HG03280 (cell line): ENCODE results near the gene HMCN2.
"Not testable (repeated sequence)": the region's sequence is repeated elsewhere in the genome, so short reads cannot be mapped to it uniquely, and the experiment has no call there.

ENCODE experiments used
- ATAC-seq: cut with Tn5 transposase; IDR thresholded peaks from one replicate; pipeline ENCODE4 v1.9.1; 2021; ENCODE audit warnings: mild to moderate bottlenecking, moderate library complexity; ENCODE audit not compliant: unreplicated experiment

The HMCN2 gene

DNA sequence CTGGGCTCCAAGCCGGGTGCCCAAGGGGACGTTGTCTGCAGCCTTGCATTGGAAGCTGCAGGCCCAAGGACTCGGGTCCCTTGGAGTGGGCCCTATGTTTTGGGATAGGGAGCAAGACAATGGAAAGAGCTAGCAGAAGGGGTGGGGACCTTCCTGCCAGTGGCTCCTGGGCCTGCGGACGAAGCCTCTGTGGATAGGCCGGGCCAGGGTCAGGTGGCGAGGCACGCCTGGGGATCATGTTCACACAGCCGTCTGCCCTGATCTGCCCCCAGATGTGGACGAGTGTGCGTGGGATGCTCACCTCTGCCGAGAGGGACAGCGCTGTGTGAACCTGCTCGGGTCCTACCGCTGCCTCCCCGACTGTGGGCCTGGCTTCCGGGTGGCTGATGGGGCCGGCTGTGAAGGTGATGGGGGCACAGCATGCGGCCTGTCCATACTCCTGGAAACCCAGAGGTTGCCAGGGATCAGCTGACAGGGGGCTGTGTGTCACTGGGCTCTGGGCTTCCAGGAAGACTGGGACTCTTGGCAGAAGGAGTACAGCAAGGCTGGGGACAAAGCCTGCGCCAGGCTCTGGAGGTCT lies 162.6 kb downstream of the HMCN2 start:
- no peak for ATAC-seq

DNA sequence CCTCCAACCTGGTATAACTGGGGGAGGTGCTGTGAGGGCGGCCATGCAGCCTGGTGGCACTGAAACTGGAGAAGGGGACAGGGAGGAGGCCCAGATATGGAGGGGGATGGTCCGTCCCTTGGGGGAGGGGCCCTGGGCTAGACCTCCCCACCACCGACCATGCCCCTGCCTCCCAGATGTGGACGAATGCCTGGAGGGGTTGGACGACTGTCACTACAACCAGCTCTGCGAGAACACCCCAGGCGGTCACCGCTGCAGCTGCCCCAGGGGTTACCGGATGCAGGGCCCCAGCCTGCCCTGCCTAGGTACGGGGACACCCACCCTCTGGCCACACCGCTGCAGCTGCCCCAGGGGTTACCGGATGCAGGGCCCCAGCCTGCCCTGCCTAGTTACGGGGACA lies 163.8 kb downstream of the HMCN2 start:
- ATAC-seq, result no peak

DNA sequence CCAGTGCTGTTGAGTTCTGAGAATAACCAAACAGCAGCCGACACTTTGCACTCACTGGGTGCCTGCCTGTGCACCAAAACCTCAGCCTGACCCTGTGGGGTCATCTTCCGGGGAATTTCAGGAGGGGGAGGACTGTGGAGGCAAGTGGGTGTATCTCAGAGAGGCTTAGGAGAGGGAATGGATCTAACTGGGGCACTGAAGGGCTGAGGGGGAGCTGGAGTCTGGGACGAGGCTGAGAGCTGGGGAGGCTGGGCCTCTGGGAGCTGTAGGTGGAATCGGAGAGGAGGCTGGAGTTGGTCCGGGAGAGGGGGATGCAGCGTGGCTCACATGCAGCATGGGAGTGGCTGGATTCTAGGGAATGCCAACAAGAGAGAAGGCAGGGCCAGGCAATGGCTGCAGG lies 164.3 kb downstream of the HMCN2 start:
- ATAC-seq, result no peak

DNA sequence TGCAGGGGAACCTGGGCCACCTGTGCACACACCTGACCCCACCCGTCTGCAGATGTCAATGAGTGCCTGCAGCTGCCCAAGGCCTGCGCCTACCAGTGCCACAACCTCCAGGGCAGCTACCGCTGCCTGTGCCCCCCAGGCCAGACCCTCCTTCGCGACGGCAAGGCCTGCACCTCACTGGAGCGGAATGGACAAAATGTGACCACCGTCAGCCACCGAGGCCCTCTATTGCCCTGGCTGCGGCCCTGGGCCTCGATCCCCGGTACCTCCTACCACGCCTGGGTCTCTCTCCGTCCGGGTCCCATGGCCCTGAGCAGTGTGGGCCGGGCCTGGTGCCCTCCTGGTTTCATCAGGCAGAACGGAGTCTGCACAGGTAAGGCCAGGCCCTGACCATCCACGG lies 164.7 kb downstream of the HMCN2 start:
- no peak for ATAC-seq

DNA sequence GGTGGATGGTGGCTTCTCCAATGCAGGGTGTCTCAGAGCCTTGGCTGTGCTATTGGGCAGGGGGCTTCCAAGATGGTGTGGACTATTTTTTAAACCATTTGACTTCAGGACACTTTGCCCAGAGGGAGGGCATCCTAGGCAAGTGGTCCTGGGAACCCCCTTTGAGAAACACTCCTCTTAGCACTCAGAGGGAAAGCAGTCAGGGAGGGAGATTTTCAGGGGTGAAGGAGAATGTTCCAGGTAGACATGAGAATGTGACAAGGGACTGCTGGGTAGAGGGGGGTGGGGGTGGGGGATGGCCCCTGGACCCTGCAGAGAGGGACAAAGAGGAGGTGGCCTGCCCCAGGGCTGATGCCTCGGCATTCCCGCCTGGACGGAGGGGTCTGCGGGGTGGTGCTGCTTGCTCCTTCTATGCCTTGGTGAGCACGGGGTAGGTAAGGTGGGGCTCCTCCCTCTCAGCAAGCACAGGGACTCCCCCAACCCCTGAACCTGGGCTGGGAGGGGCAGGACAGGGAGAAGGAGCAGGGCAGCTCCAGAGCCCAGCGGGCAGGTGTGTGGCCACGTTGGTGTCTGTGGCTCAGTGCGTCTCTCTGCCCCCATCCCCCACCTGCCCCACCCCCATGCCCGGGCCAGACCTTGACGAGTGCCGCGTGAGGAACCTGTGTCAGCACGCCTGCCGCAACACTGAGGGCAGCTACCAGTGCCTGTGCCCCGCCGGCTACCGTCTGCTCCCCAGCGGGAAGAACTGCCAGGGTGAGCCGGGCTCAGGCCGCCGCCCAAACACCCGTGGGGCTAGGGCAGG lies 165.4 kb downstream of the HMCN2 start:
- ATAC-seq, result no peak

DNA sequence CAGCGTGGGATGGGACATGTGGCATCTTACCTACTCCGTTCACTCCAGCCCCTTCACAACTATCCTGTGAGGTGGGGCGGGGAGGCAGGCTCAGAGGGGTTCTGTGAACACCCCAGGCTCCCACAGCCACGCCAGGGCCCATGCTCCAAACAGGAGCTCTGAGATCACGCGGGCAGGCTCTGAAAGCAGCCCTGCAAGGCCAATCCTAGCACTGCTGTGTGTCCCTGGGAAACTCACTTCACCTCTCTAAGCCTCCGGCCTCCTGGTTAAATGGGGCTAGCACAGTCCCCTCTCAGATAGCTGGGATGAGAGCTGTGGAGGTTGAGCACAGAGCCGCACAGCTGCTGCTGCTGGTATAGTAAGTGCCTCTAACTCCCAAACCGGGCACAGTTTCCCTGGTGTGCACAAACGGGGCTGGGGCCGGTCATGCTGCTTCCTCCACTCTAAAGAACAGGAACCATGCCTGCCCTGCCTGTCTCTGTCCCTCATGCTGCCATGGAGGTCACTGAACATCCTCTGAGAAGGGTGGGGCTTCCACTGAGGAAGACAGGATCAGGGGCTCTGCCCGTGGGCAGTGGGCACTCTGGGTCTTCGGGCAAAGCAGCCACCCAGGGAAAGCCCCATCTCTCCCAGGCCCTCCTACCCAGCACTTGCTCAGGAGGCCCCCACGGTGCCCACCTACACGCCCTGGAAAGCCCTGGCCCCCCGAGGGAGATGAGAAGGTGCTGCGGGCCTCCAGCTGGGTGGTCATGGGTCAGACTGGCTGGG lies 166.2 kb downstream of the HMCN2 start:
- no peak for ATAC-seq

DNA sequence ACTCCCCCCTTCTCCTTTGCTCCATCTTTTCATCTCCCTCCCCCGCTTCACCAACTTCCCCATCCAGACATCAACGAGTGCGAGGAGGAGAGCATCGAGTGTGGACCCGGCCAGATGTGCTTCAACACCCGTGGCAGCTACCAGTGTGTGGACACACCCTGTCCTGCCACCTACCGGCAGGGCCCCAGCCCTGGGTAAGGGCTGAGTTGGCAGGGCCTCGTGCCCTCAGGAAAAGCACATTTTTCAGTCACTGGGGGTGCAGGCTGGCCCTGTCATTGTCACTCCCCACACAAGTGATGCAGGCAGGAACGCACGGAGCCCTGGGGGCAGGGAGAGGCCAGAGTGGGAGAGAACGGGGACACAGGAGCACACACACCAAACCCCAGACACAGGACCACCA lies 166.8 kb downstream of the HMCN2 start:
- ATAC-seq, result no peak

DNA sequence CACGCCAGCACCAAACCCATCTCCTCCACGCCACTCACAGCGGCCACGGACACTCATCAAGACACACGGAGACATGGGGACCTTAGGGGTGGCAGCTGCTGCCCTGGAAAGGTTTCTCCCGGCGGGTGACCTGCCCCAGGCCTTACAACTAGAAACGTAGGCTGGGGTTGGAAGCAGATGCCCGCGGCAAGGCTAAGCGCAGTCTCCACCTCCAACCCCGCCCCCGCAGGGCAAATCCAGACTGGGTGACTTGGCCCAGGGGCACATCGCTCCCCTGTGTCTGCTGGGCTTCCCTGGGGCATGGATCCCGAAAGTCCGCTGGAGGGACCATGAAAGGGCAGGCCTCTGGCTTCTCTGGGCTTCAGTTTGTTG lies 167.2 kb downstream of the HMCN2 start:
- no peak for ATAC-seq

DNA sequence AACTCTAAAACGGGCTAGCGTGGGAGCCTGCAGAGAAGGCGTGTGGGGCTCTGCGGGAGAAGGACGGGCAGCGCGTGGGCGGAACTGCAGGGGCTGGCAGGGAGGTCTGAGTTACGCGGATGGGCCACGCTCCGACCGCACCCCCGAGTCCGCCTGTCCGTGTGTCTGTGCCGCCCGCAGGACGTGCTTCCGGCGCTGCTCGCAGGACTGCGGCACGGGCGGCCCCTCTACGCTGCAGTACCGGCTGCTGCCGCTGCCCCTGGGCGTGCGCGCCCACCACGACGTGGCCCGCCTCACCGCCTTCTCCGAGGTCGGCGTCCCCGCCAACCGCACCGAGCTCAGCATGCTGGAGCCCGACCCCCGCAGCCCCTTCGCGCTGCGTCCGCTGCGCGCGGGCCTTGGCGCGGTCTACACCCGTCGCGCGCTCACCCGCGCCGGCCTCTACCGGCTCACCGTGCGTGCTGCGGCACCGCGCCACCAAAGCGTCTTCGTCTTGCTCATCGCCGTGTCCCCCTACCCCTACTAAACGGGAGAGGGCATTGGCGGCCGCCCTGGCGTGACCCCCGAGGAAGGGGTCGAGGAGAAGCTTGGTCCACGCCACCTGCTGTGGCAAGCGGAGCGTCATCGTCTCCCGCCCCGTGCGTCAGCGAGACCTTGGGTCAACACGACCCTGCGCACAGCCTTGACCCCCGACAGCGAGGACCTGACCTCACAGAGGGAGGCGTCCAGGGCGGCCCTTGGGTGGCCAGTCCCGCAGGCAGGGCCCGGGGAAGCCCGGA lies 167.8 kb downstream of the HMCN2 start:
- ATAC-seq, result no peak

DNA sequence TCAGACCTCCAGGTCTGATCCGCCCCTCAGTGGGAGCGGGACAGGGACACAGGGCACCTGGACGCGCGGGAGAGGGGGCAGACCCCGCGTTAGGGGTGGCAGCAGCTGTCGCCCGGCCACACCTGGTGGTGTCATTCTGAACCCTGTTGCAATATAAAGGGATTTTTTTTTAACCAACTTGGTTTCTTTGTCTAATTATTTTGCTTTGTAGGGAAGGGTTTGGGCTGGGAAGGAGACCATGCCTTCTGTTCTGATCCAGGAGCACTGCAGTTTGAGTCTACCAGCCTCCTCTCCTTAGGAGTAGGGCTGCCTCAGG lies 168.3 kb downstream of the HMCN2 start:
- no peak for ATAC-seq

DNA sequence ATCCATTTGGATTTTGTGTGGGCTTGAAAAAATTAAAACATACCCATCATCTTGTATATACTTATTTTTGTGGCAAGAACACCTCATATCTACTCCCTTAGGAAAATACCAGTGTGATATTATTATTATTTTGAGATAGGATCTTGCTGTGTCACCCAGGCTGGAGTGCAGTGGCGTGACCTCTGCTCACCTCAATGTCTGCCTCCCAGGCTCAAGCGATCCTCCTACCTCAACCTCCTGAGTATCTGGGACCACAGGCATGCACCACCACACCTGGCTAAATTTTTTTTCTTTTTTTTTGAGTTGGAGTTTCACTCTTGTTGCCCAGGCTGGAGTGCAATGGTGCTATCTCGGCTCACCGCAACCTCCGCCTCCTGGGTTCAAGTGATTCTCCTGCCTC lies 169.1 kb downstream of the HMCN2 start:
- not testable (repeated sequence) for ATAC-seq

DNA sequence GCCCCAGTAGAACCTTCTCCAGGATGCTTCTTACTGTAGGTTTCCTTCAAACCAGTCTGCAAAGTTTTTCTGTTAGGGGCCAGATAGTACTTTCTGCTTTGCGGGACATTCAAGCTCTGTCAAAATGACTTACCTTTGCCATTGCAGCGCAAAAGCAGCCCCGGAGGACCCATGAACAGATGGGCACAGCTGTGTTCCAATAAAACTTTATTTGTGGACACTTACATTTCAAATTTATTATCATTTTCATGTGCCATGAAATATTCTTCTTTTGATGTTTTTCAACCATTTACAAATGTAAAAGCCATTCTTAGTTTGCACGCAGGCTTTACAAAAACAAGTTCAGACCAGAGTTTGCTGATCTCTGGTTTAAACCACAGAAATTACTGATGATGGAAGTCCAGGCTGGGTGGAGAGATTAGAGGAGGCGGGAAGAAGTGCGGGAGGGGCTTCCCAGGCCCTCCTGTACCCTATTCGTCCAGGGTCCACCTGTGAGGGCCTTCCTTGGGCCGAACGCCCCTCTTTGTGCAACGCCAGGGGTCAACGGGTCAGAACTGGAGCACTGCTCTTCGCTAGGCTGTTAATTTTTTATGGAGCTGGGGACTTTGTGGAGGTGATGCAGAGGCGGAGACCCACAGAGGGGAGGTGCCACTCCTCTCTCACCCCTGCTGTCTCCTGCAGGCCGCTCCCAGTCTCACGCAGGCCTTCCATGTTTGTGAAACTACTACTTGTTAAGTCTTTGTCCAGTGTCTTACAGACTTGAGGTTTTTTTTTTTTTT lies 171.6 kb downstream of the HMCN2 start:
- no peak for ATAC-seq

DNA sequence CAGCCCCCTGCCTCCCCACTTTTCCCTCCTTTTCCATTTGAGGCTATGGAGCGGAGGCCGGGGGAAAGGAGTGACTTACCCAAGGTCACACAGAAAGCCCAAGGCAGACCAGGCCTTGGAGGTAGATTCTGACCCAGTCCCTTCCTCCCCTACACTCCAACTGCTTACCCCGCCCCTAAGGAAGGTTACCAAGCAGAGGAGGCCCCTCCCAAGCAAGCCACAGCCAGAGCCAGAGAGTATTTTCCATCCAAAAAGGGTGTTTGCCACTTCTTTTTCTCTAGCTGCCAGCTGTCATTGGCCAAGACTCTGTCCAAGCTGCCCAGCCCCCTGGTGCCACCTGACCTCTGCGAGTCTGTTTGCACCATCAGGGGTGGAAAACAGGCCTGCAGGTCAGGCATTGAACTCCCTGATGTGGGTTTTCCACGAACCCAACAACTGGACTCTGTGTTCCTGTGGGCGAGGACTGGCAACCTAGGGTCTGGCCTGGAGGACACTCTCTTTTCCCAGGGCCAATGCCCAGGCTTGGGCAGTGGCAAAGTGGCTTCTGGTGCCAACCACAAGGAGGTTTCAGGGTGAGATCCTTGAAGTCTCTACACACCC lies 172.9 kb downstream of the HMCN2 start:
- no peak for ATAC-seq

DNA sequence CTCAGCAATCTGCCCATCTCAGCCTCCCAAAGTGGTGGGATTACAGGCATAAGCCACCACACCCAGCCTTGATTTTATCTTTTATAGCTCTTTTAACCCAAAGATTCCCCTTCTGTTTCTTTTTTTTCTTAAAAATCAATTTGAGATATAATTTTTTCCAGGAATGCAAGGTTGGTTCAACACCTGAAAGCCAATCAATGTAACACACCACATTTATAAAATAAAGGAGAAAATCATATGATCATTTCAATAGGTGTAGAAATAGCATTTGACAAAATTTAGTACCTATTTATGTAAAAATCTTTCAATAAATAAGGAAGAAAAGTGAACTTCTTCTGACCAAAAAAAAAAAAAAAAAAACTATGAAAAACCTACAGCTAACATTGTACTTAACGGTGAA lies 175.5 kb downstream of the HMCN2 start:
- no peak for ATAC-seq

DNA sequence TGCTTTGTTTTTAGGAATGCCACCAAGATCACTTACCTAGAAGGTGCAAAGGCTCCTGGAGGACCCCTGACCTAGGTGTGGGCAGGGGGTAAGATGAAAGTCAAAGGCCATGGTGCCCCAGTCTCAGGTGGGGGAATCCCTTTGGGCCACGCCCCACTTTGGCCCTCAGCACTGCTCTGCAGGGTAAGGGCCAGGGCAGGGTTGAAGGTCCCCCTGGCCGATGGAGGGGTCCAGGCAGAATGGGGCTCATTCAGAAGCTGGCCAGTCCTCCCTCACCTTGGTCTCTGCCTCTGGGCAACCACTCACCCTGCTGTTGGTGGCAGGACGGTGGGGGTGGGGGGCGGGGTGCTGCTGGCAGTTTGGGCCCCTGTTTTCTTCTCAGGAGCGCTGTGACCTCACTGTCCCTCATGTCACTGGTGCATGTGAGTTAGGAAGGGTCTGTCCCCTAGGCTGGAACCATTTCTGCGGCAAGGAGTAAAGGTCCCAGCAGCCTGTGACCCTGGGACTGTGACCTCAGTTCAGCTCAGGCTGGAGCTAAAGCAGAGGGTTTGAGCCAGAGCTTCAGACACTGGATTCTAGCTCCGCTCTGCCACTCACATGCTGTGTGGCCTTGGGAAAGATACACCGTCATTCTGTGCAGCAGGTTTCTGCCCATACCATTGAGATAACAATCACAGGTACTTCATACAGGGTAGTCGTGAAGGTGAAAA lies 177.3 kb downstream of the HMCN2 start:
- ATAC-seq, result no peak

DNA sequence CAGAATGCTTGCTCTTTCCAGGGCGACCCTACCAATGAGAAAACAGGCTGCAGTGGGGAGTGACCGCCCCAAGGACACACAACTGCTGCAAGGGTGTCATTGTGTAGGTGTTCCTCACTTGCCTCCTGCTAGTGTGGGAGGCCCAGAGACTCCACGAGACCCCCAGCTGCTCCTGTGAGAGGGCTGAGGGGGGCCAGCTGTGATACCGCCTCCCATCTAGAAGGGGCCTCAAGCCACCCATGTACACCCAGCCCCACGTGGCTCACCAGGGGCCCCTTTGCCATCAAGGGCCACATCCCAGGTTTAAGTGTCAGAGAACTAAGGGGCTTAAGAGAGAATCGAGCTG lies 177.9 kb downstream of the HMCN2 start:
- no peak for ATAC-seq

DNA sequence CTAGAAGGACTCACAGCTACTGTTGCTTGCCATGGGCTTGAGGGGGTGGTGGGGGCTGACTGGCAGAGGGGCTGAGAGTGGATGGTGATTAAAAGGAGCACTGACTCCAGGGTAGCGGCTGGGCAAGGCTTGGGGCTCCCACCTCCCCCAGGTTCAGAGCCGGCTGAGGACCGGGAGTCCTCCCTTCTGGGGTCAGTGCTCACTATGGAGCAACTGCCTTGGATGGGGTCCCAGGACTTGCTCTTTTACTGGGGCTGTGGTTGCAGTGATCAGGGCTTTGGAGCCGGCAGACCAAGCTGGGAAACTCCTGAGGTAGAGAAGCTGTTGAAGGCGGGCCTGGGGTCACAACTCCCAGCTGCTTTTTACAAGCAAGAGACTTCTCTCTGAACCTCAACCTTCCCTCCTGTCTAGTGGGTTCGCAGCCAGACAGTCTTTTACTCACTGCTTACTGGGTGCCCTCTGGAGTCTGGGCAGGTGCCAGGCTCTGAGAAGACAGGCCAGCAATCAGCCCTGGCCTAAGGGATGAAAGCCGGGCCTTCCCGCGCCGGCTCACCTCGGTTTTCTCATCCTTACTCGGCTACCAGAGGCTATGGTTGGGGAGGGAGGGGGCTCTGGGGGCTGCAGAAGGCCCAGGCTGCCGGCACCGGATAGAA lies 178.4 kb downstream of the HMCN2 start:
- no peak for ATAC-seq

DNA sequence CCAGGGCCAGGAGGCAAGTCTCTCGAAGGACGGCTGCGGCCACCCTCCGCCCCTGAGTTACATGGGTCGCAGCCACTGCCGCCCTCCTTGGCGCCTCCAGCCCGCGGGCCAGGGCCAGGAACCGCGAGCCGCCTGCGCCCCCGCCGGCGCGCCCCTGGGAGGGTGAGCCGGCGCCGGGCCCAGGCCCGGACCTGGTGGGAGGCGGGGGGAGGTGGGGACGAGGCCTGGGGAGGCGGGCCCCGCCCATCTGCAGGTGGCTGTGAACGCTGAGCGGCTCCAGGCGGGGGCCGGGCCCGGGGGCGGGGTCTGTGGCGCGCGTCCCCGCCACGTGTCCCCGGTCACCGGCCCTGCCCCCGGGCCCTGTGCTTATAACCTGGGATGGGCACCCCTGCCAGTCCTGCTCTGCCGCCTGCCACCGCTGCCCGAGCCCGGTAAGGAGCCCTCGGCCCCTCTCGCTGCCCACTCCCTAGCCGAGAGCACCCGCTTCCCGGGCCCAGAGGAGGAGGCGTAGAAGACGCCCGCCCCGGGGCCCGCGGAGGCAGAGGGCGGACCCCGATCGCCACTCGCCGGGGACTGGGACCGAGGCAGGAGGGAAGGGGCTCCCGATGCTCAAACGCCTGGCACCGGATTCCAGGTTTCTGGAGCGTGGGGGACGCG lies 179.1 kb downstream of the HMCN2 start, which contains the start of gene ASS1:
Gene ASS1, plus strand, starts transcription at position 397 of the 657 bp plus-strand sequence. CDS start 7,268 bp downstream, outside the sequence.
- ATAC-seq, result no peak
